ENCODE measurements around the gene MMAA.

DNA sequence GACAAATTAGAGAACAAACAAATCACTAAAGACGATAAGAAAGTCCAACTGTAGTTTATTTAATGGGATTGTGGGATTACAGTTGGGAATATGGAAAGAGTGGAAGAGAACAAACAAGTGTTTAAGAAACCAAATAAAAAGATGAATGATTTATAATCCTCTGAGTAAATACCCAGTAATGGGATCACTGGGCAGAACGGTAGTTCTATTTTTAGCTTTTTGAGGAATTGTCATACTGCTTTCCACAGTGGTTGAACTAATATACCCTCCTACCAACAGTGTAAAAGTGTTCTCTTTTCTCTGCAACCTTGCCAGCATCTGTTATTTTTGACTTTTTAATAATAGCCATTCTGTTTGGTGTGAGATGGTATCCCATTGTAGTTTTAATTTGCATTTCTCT is 75.7 kb downstream of the MMAA start:
- TF ChIP-seq, protein P1, sequence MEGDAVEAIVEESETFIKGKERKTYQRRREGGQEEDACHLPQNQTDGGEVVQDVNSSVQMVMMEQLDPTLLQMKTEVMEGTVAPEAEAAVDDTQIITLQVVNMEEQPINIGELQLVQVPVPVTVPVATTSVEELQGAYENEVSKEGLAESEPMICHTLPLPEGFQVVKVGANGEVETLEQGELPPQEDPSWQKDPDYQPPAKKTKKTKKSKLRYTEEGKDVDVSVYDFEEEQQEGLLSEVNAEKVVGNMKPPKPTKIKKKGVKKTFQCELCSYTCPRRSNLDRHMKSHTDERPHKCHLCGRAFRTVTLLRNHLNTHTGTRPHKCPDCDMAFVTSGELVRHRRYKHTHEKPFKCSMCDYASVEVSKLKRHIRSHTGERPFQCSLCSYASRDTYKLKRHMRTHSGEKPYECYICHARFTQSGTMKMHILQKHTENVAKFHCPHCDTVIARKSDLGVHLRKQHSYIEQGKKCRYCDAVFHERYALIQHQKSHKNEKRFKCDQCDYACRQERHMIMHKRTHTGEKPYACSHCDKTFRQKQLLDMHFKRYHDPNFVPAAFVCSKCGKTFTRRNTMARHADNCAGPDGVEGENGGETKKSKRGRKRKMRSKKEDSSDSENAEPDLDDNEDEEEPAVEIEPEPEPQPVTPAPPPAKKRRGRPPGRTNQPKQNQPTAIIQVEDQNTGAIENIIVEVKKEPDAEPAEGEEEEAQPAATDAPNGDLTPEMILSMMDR (IDR thresholded peaks at IDR 0.05; ENCODE audit: poor library complexity, severe bottlenecking) = no peak
- TF ChIP-seq POLR2AphosphoS5 (IDR thresholded peaks at IDR 0.05) = no peak
- no peak for TF ChIP-seq RAD21 (conservative IDR thresholded peaks at IDR 0.05)
- no peak for TF ChIP-seq EZH2 (IDR thresholded peaks at IDR 0.05; ENCODE audit: borderline replicate concordance, insufficient read depth, low read length, poor library complexity, severe bottlenecking)
- TF ChIP-seq EP300 (conservative IDR thresholded peaks at IDR 0.05; ENCODE audit: poor library complexity, severe bottlenecking) = no peak
- no peak for TF ChIP-seq TAF1 (IDR thresholded peaks at IDR 0.05; ENCODE audit: low read depth)

Data from neural cell (in vitro differentiated cells).